ENCODE results near the gene GPR26. TPM values are rescaled to one million over a fixed set of nuclear protein-coding genes. Genes with fewer than 3 reads are reported as not detected.

The GPR26 gene
- total and polyA plus RNA-seq, 5 experiments from 2014 or later, result not detected

- Mint-ChIP-seq H3K9me3 (peaks cover 0 to 11% (median 0%) of the 10 kb centered on the region in 9 donors), H3K27me3 (peaks cover 13 to 82% (median 28%) of the 10 kb centered on the region in 5 donors), H3K4me3 (no peak overlapping the region), H3K4me1 (no peaks in the 10 kb centered on the region), H3K27ac (no peak overlapping the region), H3K36me3 (no peaks in the 10 kb centered on the region)
- POLR2A ChIA-PET, result no interaction called here
- DNase-seq, result no peak
- no peak for ATAC-seq
These were observed 29.4 kb upstream of the GPR26 start for GRCh38 chr10:123636598-123637325.

DNA sequence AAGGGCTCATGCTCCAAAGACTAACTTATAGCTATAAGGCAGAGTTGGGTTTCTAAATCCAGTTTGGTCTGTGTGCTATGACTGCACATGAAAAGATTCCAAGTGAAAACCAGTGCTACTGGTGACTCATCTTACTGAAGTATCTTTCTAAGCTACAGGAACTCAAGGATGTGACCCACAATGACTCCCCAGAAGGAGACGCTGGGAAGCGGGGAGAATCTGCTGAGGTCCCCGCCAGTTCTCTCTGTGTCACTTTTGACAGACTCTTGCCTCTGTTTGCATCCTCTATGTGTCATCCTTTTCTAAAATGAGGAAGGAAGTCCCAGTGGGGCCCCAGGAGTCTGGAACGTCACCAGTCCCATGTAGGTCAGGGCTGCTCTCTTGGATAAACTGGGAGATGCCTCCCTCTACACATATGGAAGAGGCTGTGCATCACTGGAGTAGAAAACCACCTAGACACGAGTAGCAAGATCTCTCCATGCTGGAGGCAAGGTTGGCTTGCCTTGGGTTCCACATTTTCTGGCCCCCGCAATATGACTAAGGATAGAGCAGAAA, 28.8 kb upstream of the GPR26 start:
- Mint-ChIP-seq H3K27ac (no peak overlapping the region), H3K27me3 (peaks cover 10 to 80% (median 28%) of the 10 kb centered on the region in 5 donors), H3K9me3 (peaks cover 0 to 5% (median 0%) of the 10 kb centered on the region in 9 donors), H3K4me1 (no peaks in the 10 kb centered on the region), H3K36me3 (no peaks in the 10 kb centered on the region), H3K4me3 (no peak overlapping the region)
- ATAC-seq (no peak), DNase-seq (no peak)
- POLR2A ChIA-PET, result no interaction called here

- Mint-ChIP-seq H3K36me3 (no peaks in the 10 kb centered on the region), H3K27me3 (peaks cover 6 to 64% (median 20%) of the 10 kb centered on the region in 5 donors), H3K4me3 (no peak overlapping the region), H3K27ac (no peak overlapping the region), H3K4me1 (no peaks in the 10 kb centered on the region), H3K9me3 (no peaks in the 10 kb centered on the region)
- POLR2A ChIA-PET, result no interaction called here
- ATAC-seq, result no peak
- DNase-seq, result no peak
These were observed 27.0 kb upstream of the GPR26 start for GRCh38 chr10:123639131-123639530.

GRCh38 chr10:123640016-123640535, 26.1 kb upstream of the GPR26 start:
- H3K9me3 Mint-ChIP-seq, result no peaks in the 10 kb centered on the region
- ATAC-seq, result no peak
- H3K4me3 Mint-ChIP-seq, result no peak overlapping the region
- no peak for DNase-seq
- H3K4me1 Mint-ChIP-seq, result no peaks in the 10 kb centered on the region
- peak overlapping the region in 1 of 10 donors; percentile 40 for H3K27ac Mint-ChIP-seq
- POLR2A ChIA-PET, result no interaction called here
- no peaks in the 10 kb centered on the region for H3K36me3 Mint-ChIP-seq
- peaks cover 7 to 68% (median 23%) of the 10 kb centered on the region in 5 donors for H3K27me3 Mint-ChIP-seq

DNA sequence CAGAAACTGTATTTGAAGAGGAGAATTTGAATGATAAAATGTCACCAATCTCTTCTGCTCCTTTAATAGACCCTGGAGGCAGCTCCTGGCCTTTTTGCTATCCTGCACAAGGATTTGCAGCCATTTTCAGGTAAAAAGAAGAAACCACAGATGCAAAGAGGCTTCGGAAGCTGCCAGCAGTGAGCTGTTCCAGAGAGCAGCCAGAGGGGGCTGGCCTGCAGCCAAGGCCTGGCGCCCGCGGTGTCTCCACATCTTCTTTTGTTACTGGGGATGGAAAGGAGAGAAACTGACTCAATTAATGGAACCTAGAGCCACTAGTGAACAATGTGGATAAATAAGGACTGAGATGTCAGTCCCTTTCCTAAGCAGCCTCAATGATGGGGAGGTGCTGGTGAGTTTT, 23.9 kb upstream of the GPR26 start:
- H3K27me3 Mint-ChIP-seq, result peaks cover 10 to 70% (median 27%) of the 10 kb centered on the region in 5 donors
- no peaks in the 10 kb centered on the region for H3K36me3 Mint-ChIP-seq
- no peaks in the 10 kb centered on the region for H3K4me1 Mint-ChIP-seq
- no peak overlapping the region for H3K27ac Mint-ChIP-seq
- no peaks in the 10 kb centered on the region for H3K9me3 Mint-ChIP-seq
- POLR2A ChIA-PET, result no interaction called here
- DNase-seq (no peak), ATAC-seq (no peak)
- no peak overlapping the region for H3K4me3 Mint-ChIP-seq

- H3K4me3 Mint-ChIP-seq, result no peak overlapping the region
- DNase-seq, result no peak
- H3K4me1 Mint-ChIP-seq, result no peaks in the 10 kb centered on the region
- POLR2A ChIA-PET, result no interaction called here
- H3K9me3 Mint-ChIP-seq, result no peaks in the 10 kb centered on the region
- no peak for ATAC-seq
- no peaks in the 10 kb centered on the region for H3K36me3 Mint-ChIP-seq
- peaks cover 10 to 67% (median 27%) of the 10 kb centered on the region in 5 donors for H3K27me3 Mint-ChIP-seq
- no peak overlapping the region for H3K27ac Mint-ChIP-seq
These were observed 23.5 kb upstream of the GPR26 start for GRCh38 chr10:123642697-123643096.

- H3K27me3 Mint-ChIP-seq, result peaks cover 10 to 61% (median 24%) of the 10 kb centered on the region in 5 donors
- no peaks in the 10 kb centered on the region for H3K4me1 Mint-ChIP-seq
- H3K4me3 Mint-ChIP-seq, result no peak overlapping the region
- no peak overlapping the region for H3K27ac Mint-ChIP-seq
- POLR2A ChIA-PET, result no interaction called here
- H3K9me3 Mint-ChIP-seq, result no peaks in the 10 kb centered on the region
- DNase-seq, result no peak
- H3K36me3 Mint-ChIP-seq, result no peaks in the 10 kb centered on the region
- no peak for ATAC-seq
These were observed 22.8 kb upstream of the GPR26 start for GRCh38 chr10:123643315-123643714.

GRCh38 chr10:123645016-123645415, 21.1 kb upstream of the GPR26 start:
- H3K4me1 Mint-ChIP-seq, result no peaks in the 10 kb centered on the region
- DNase-seq (no peak), ATAC-seq (no peak)
- no peaks in the 10 kb centered on the region for H3K36me3 Mint-ChIP-seq
- POLR2A ChIA-PET, result no interaction called here
- H3K4me3 Mint-ChIP-seq, result no peak overlapping the region
- H3K27ac Mint-ChIP-seq, result no peak overlapping the region
- H3K9me3 Mint-ChIP-seq, result no peaks in the 10 kb centered on the region
- H3K27me3 Mint-ChIP-seq, result peaks cover 10 to 44% (median 20%) of the 10 kb centered on the region in 5 donors

DNA sequence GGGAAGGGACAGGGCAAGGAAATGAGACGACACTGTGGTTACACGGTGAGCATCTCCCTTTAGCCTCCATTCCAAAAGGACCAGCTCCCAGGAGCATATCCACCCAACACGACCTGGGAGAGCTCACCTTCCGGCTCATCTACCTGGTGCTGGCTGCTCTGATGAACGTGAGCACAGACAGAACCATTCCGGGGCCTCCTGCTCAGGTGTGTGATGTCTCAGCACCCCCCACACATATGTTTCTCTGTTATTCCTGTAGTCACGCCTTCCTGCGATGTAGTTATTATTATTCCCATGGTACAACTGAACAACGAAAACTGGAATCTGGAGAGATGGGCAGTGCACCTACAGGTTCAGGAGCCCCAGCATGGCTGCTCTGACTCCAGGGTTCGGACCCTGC, 20.5 kb upstream of the GPR26 start:
- DNase-seq, result no peak
- Mint-ChIP-seq H3K4me1 (no peaks in the 10 kb centered on the region), H3K27ac (peak overlapping the region in 1 of 10 donors; percentile 41), H3K27me3 (peaks cover 7 to 38% (median 20%) of the 10 kb centered on the region in 5 donors), H3K9me3 (no peaks in the 10 kb centered on the region), H3K36me3 (no peaks in the 10 kb centered on the region), H3K4me3 (no peak overlapping the region)
- POLR2A ChIA-PET, result no interaction called here
- no peak for ATAC-seq

DNA sequence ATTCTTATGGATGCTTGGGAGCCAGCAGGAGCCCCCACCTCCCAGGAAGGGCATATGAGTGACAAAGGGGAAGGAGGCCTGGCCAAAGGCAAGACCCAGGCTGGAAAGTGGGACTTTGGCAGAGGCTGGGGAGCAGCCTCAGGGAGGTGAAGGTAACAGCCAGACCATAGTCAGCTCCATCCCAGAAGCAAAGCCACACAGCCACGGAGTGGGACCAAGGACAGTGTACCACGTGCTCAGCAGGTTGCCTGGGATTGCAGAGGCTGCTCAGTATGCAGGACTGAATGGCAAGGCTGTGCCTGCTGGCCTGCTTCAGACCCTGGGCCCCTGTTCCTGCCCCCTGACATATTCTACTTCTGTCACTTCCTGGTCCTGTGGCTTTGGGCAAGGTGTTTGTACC, 17.6 kb upstream of the GPR26 start:
- H3K36me3 Mint-ChIP-seq, result no peaks in the 10 kb centered on the region
- H3K27ac Mint-ChIP-seq, result no peak overlapping the region
- H3K4me3 Mint-ChIP-seq, result no peak overlapping the region
- no peaks in the 10 kb centered on the region for H3K9me3 Mint-ChIP-seq
- POLR2A ChIA-PET, result no interaction called here
- no peak for DNase-seq
- H3K4me1 Mint-ChIP-seq, result no peaks in the 10 kb centered on the region
- no peak for ATAC-seq
- peaks cover 9 to 49% (median 22%) of the 10 kb centered on the region in 5 donors for H3K27me3 Mint-ChIP-seq

GRCh38 chr10:123649676-123650075, 16.5 kb upstream of the GPR26 start:
- Mint-ChIP-seq H3K4me1 (no peaks in the 10 kb centered on the region), H3K9me3 (no peaks in the 10 kb centered on the region), H3K27ac (no peak overlapping the region), H3K4me3 (no peak overlapping the region), H3K27me3 (peaks cover 9 to 47% (median 17%) of the 10 kb centered on the region in 5 donors), H3K36me3 (no peaks in the 10 kb centered on the region)
- ATAC-seq (no peak), DNase-seq (no peak)
- POLR2A ChIA-PET, result no interaction called here

DNA sequence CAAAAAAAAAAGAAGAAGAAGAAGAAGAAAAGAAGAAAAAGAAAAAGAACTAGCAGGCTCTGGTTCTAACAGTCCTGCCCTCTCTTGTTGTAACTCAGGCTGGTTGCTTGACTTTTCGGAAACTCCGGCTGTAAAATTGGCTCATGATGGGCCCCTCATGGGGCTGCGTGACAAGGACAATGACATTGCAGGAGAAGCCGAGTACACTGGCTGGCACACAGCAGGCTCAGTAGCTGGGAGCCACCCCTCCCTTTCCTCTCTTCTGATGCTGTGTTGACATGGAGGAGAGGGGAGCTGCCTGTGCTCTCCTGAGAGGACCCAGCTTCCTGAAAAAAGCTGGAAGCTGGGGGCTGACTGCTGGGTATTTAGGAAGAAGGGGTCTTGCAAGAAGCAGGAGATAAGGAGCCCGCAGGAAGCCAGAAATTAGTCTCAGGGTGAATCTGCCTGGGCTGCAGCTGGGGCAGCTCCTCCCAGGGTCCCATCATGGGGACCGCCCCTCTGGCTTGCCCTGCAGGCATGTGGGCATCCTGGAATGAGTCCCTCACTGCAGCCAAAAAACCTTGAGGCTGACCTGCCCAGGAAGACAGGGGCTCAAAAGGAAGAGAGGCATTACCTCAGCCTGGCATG, 14.6 kb upstream of the GPR26 start:
- Mint-ChIP-seq H3K27me3 (peaks cover 2 to 28% (median 6%) of the 10 kb centered on the region in 5 donors), H3K4me1 (no peaks in the 10 kb centered on the region), H3K4me3 (no peak overlapping the region), H3K9me3 (no peaks in the 10 kb centered on the region), H3K27ac (no peak overlapping the region), H3K36me3 (no peaks in the 10 kb centered on the region)
- DNase-seq, result no peak
- ATAC-seq, result no peak
- POLR2A ChIA-PET, result no interaction called here

DNA sequence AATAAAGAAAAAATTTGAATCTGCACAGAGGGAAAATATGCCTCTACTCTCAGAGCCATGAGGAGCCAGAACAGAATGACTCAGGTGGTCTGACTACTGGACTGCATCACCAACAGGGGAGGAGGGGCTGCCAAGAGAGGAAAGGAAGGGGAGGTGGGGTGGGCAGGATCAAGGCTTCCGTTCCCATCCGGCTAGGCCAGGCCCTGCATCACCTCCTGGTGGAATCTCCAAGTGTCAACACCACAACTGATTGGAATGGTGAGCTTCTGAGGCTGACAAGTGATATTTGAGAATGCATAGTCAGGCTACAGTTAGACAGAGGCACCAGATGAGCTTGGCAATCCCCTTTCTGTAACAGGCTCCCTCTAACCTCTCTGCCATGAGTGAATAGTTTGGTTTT, 10.4 kb upstream of the GPR26 start:
- POLR2A ChIA-PET, result no interaction called here
- no peaks in the 10 kb centered on the region for H3K4me1 Mint-ChIP-seq
- ATAC-seq, result no peak
- no peak for DNase-seq
- no peaks in the 10 kb centered on the region for H3K36me3 Mint-ChIP-seq
- H3K27ac Mint-ChIP-seq, result no peak overlapping the region
- peaks cover 0 to 5% (median 0%) of the 10 kb centered on the region in 9 donors for H3K9me3 Mint-ChIP-seq
- H3K4me3 Mint-ChIP-seq, result no peak overlapping the region
- H3K27me3 Mint-ChIP-seq, result peaks cover 1 to 23% (median 6%) of the 10 kb centered on the region in 5 donors

All from naive thymus-derived CD8-positive, alpha-beta T cell (primary cell).